Osteoblast (primary cell): ENCODE data around the gene ARHGDIA. TPM values are rescaled to one million over a fixed set of nuclear protein-coding genes. Genes with fewer than 3 reads are reported as not detected.
A peak's percentile ranks its signal among the peaks of the same experiment; 100 is the strongest.

Experiments used
- DNase-seq: peaks from one replicate; pipeline ENCODE4 v3.0.0; 2011; ENCODE audit warnings: low spot score, mixed read lengths; ENCODE audit not compliant: insufficient read length; ENCODE audit errors: missing footprints
- H2AFZ ChIP-seq: 2 replicates; pipeline ENCODE4 v1.6.0; 2011; ENCODE audit warnings: mild to moderate bottlenecking, low read length
- H3K27ac ChIP-seq: 2 replicates; pipeline ENCODE4 v1.5.1; 2011; ENCODE audit warnings: mild to moderate bottlenecking, low read depth, low read length, moderate library complexity
- H3K27me3 ChIP-seq: 2 replicates; pipeline ENCODE4 v1.6.0; 2012; ENCODE audit warnings: mild to moderate bottlenecking, control low read depth, inconsistent platforms, low read length, moderate library complexity; ENCODE audit not compliant: insufficient read depth
- H3K36me3 ChIP-seq: 2 replicates; pipeline ENCODE4 v1.5.1; 2011; ENCODE audit warnings: mild to moderate bottlenecking, low read length, control low read depth, moderate library complexity; ENCODE audit not compliant: insufficient read depth
- H3K4me1 ChIP-seq: 2 replicates; pipeline ENCODE4 v1.5.1; 2011; ENCODE audit warnings: mild to moderate bottlenecking, low read length, control low read depth, moderate library complexity; ENCODE audit not compliant: insufficient read depth
- H3K4me2 ChIP-seq: 2 replicates; pipeline ENCODE4 v1.6.0; 2011; ENCODE audit warnings: mild to moderate bottlenecking, low read length; ENCODE audit not compliant: insufficient read depth
- H3K4me3 ChIP-seq: fragments of 200-600 bp; sonication (generic); 3 replicates; pipeline ENCODE4 v1.5.1; 2012; ENCODE audit warnings: mild to moderate bottlenecking, low read length, inconsistent platforms; ENCODE audit not compliant: insufficient read depth
- H3K79me2 ChIP-seq: 2 replicates; pipeline ENCODE4 v1.6.0; 2012; ENCODE audit warnings: mild to moderate bottlenecking, low read length, control low read depth, inconsistent platforms; ENCODE audit not compliant: insufficient read depth
- H3K9me3 ChIP-seq: 2 replicates; pipeline ENCODE4 v1.5.1; 2011; ENCODE audit warnings: low read depth, low read length, control low read depth
- H4K20me1 ChIP-seq: 2 replicates; pipeline ENCODE4 v1.6.0; 2012; ENCODE audit warnings: mild to moderate bottlenecking, low read length, control low read depth; ENCODE audit not compliant: insufficient read depth
- CTCF ChIP-seq: IDR thresholded peaks from 2 replicates; pipeline ENCODE4 v1.5.1; 2011; ENCODE audit warnings: mild to moderate bottlenecking, low read depth, low read length, moderate library complexity; ENCODE audit errors: extremely low read depth
- total RNA-seq: library from RNA; depleted of rRNA; stranded (reverse); fragments of >200 nt; gene quantifications from 2 replicates; pipeline ENCODE4 v1.2.3, GENCODE V29; 2012

ARHGDIA gene
- total RNA-seq, 1 donor = 133 TPM

- H3K4me2 ChIP-seq = peak overlapping the region; percentile 88
- peaks cover 23% of the 10 kb centered on the region for H3K4me1 ChIP-seq
- peaks cover 44% of the 10 kb centered on the region for H4K20me1 ChIP-seq
- peak; percentile 95 for DNase-seq
- peak; percentile 59 for TF ChIP-seq CTCF
- H3K79me2 ChIP-seq = peaks cover 45% of the 10 kb centered on the region
- no peak overlapping the region for H2AFZ ChIP-seq
- H3K36me3 ChIP-seq = peaks cover 42% of the 10 kb centered on the region
- peak overlapping the region; percentile 82 for H3K27ac ChIP-seq
- H3K9me3 ChIP-seq = no peaks in the 10 kb centered on the region
- H3K4me3 ChIP-seq = peak overlapping the region; percentile 92
- H3K27me3 ChIP-seq = no peaks in the 10 kb centered on the region
Observed at GRCh38 chr17:81869221-81870130, 1.7 kb downstream of the ARHGDIA start.

GRCh38 chr17:81868674-81869220 lies 2.4 kb downstream of the ARHGDIA start:
- Histone ChIP-seq H2AFZ (no peak overlapping the region), H3K27ac (peak overlapping the region; percentile 37), H3K4me1 (peaks cover 23% of the 10 kb centered on the region), H3K36me3 (peaks cover 49% of the 10 kb centered on the region), H3K9me3 (no peaks in the 10 kb centered on the region), H4K20me1 (peaks cover 48% of the 10 kb centered on the region), H3K4me2 (peak overlapping the region; percentile 88), H3K79me2 (peaks cover 52% of the 10 kb centered on the region), H3K27me3 (no peaks in the 10 kb centered on the region), H3K4me3 (peak overlapping the region; percentile 92)
- TF ChIP-seq CTCF = no peak
- peak; percentile 95 for DNase-seq

GRCh38 chr17:81867991-81868673 lies 3.0 kb downstream of the ARHGDIA start:
- peaks cover 48% of the 10 kb centered on the region for H4K20me1 ChIP-seq
- H3K4me3 ChIP-seq = no peak overlapping the region
- no peak overlapping the region for H2AFZ ChIP-seq
- H3K4me1 ChIP-seq = peaks cover 26% of the 10 kb centered on the region
- H3K9me3 ChIP-seq = no peaks in the 10 kb centered on the region
- peaks cover 55% of the 10 kb centered on the region for H3K36me3 ChIP-seq
- no peak for TF ChIP-seq CTCF
- H3K4me2 ChIP-seq = no peak overlapping the region
- H3K27me3 ChIP-seq = no peaks in the 10 kb centered on the region
- H3K27ac ChIP-seq = peak overlapping the region; percentile 51
- H3K79me2 ChIP-seq = peaks cover 58% of the 10 kb centered on the region
- DNase-seq = peak; percentile 78
